Panc1 (cell line): ENCODE results near the gene AFF2. TPM values are rescaled to one million over a fixed set of nuclear protein-coding genes. Genes with fewer than 3 reads are reported as not detected.

ENCODE experiments used
- ATAC-seq: fragments of 200-7000 bp; cut with Tn5 transposase; 2 replicates; pipeline ENCODE4 v1.9.1; 2020; ENCODE audit warnings: mild to moderate bottlenecking, moderate library complexity
- BruUV-seq: library from RNA; stranded (reverse); fragments of 400-500 nt; replicated peaks from 2 replicates; lab custom pipeline; 2021; lab: Mats Ljungman, UMichigan
- CTCF ChIA-PET: fragments of 300-600 bp; sonication (Branson Sonifier 250); formaldehyde crosslinking; loops from one replicate; lab custom pipeline; 2022; ENCODE audit warnings: antibody characterized with exemption; lab: Charles Lee
- POLR2A ChIA-PET: fragments of 300-600 bp; sonication (Branson Sonifier 250); formaldehyde crosslinking; loops from one replicate; lab custom pipeline; 2022; ENCODE audit warnings: antibody characterized with exemption; lab: Charles Lee
- DNase-seq: peaks from one replicate; pipeline ENCODE4 v3.0.0-alpha.2; 2010; ENCODE audit warnings: low read depth, low spot score
- H3K27ac ChIP-seq: 2 replicates; pipeline ENCODE4 v1.5.1; 2011; ENCODE audit warnings: mild to moderate bottlenecking, low read length, inconsistent platforms
- H3K27me3 ChIP-seq: fragments of 200-500 bp; sonication (Bioruptor generic); 2 replicates; pipeline ENCODE4 v1.6.0; 2014; ENCODE audit warnings: low read length, inconsistent platforms; ENCODE audit not compliant: control insufficient read depth, insufficient read depth
- H3K36me3 ChIP-seq: fragments of 200-500 bp; sonication (Bioruptor generic); 2 replicates; pipeline ENCODE4 v1.5.1; 2014; ENCODE audit warnings: inconsistent platforms, mild to moderate bottlenecking, low read length, moderate library complexity; ENCODE audit not compliant: control insufficient read depth, insufficient read depth
- H3K4me1 ChIP-seq: 2 replicates; pipeline ENCODE4 v1.5.1; 2011; ENCODE audit warnings: inconsistent platforms, mild to moderate bottlenecking, low read length, moderate library complexity; ENCODE audit not compliant: control insufficient read depth, insufficient read depth
- H3K4me3 ChIP-seq, 2 experiments: 2 replicates each; pipeline ENCODE4 v1.5.1; 2011 to 2012; ENCODE audit warnings: low read depth in 2 of 2, low read length in 2 of 2, mild to moderate bottlenecking in 2 of 2, inconsistent platforms in 1 of 2, moderate library complexity in 1 of 2
- H3K9me3 ChIP-seq: fragments of 200-500 bp; sonication (Bioruptor generic); 2 replicates; pipeline ENCODE4 v1.5.1; 2014; ENCODE audit warnings: low read depth, mild to moderate bottlenecking, inconsistent platforms, low read length, moderate library complexity; ENCODE audit not compliant: control insufficient read depth, insufficient read depth
- POLR2AphosphoS5 ChIP-seq: IDR thresholded peaks from 2 replicates; pipeline ENCODE4 v1.6.1; 2012; ENCODE audit warnings: mild to moderate bottlenecking, low read depth, low read length, moderate library complexity
- SIN3A ChIP-seq: IDR thresholded peaks from 2 replicates; pipeline ENCODE4 v1.6.1; 2012; ENCODE audit warnings: low read depth, mild to moderate bottlenecking, low read length, moderate library complexity, borderline replicate concordance; ENCODE audit not compliant: insufficient read depth
- TCF7L2 ChIP-seq: IDR thresholded peaks from 2 replicates; pipeline ENCODE4 v1.6.1; 2011; ENCODE audit warnings: mild to moderate bottlenecking, low read depth, low read length, inconsistent platforms
- in situ Hi-C: cut with HindIII; loops from 2 replicates; pipeline ENCODE4 v1.10.0; 2016; ENCODE audit warnings: low sequenced_read_pairs, low pct_unique_long_range_greater_than_20kb
- intact Hi-C: fragments of 100-400 bp; cut with micrococcal nuclease; formaldehyde crosslinking; loops from one replicate; pipeline ENCODE4 v1.10.0; 2022; ENCODE audit not compliant: unreplicated experiment
- total RNA-seq: library from RNA; stranded (reverse); gene quantifications from one replicate; pipeline ENCODE4 v1.2.1, GENCODE V29; 2021; ENCODE audit not compliant: unreplicated experiment
- TF ChIP-seq, protein P1 (sequence below), 2 experiments: IDR thresholded peaks; 2 replicates each; pipeline ENCODE4 v1.6.1; 2011 to 2012; ENCODE audit warnings: low read depth in 2 of 2, control low read depth in 1 of 2, low read length in 1 of 2, mild to moderate bottlenecking in 1 of 2, moderate library complexity in 1 of 2; ENCODE audit not compliant: insufficient read depth in 1 of 2
- TF ChIP-seq, protein P2 (sequence below): fragments of 450-650 bp; IDR thresholded peaks from 2 replicates; pipeline ENCODE4 v1.5.1; 2017; ENCODE audit warnings: mild to moderate bottlenecking

The AFF2 gene
- total RNA-seq, 1 experiment from 2014 or later: 0.05 TPM

- Histone ChIP-seq H3K27ac (no peak overlapping the region), H3K4me3 (no peak overlapping the region), H3K36me3 (no peaks in the 10 kb centered on the region), H3K9me3 (no peaks in the 10 kb centered on the region), H3K27me3 (no peaks in the 10 kb centered on the region), H3K4me1 (no peaks in the 10 kb centered on the region)
- in situ Hi-C loops: no loop called here
- intact Hi-C loops: no loop called here
- DNase-seq (no peak), ATAC-seq (no peak)
- CTCF ChIA-PET: no interaction called here
- TF ChIP-seq SIN3A: no peak
- TF ChIP-seq, protein P1, sequence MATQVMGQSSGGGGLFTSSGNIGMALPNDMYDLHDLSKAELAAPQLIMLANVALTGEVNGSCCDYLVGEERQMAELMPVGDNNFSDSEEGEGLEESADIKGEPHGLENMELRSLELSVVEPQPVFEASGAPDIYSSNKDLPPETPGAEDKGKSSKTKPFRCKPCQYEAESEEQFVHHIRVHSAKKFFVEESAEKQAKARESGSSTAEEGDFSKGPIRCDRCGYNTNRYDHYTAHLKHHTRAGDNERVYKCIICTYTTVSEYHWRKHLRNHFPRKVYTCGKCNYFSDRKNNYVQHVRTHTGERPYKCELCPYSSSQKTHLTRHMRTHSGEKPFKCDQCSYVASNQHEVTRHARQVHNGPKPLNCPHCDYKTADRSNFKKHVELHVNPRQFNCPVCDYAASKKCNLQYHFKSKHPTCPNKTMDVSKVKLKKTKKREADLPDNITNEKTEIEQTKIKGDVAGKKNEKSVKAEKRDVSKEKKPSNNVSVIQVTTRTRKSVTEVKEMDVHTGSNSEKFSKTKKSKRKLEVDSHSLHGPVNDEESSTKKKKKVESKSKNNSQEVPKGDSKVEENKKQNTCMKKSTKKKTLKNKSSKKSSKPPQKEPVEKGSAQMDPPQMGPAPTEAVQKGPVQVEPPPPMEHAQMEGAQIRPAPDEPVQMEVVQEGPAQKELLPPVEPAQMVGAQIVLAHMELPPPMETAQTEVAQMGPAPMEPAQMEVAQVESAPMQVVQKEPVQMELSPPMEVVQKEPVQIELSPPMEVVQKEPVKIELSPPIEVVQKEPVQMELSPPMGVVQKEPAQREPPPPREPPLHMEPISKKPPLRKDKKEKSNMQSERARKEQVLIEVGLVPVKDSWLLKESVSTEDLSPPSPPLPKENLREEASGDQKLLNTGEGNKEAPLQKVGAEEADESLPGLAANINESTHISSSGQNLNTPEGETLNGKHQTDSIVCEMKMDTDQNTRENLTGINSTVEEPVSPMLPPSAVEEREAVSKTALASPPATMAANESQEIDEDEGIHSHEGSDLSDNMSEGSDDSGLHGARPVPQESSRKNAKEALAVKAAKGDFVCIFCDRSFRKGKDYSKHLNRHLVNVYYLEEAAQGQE (IDR thresholded peaks at IDR 0.05; ENCODE audit: insufficient read depth in 1 of 2, low read depth in 2 of 2, low read length in 1 of 2): no peak
- TF ChIP-seq TCF7L2: no peak
- TF ChIP-seq, protein P2, sequence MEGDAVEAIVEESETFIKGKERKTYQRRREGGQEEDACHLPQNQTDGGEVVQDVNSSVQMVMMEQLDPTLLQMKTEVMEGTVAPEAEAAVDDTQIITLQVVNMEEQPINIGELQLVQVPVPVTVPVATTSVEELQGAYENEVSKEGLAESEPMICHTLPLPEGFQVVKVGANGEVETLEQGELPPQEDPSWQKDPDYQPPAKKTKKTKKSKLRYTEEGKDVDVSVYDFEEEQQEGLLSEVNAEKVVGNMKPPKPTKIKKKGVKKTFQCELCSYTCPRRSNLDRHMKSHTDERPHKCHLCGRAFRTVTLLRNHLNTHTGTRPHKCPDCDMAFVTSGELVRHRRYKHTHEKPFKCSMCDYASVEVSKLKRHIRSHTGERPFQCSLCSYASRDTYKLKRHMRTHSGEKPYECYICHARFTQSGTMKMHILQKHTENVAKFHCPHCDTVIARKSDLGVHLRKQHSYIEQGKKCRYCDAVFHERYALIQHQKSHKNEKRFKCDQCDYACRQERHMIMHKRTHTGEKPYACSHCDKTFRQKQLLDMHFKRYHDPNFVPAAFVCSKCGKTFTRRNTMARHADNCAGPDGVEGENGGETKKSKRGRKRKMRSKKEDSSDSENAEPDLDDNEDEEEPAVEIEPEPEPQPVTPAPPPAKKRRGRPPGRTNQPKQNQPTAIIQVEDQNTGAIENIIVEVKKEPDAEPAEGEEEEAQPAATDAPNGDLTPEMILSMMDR: no peak
- no peak for TF ChIP-seq POLR2AphosphoS5
- POLR2A ChIA-PET: no interaction called here
- no TSS peak for BruUV-seq
These were observed 42.3 kb downstream of the AFF2 start for GRCh38 chrX:148542481-148543255.

DNA sequence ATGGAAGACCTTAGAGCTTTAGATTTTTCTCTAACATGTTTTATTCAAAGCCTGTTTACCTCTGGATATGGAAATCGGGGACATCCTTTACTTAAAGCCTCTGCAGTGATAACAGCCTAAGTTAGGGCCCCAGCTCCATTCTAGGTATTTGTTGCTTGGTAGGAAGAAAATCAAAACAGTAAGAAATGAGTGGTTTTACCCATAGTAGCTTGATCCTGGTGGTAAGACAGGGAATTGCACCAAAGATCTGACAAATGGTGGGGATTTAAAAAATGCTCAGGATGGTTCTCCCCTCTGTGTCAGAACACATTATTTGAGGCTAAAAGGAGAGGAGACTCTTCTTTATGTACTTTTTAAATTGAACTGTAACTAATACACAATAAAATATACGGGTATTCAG is 52.4 kb downstream of the AFF2 start:
- in situ Hi-C loops: no loop called here
- DNase-seq: no peak

More for the DNA sequence above, 52.4 kb downstream of the AFF2 start:
- H3K27me3 ChIP-seq: no peaks in the 10 kb centered on the region
- ChIA-PET CTCF (no interaction called here), POLR2A (no interaction called here)
- ATAC-seq: no peak
- H3K4me3 ChIP-seq: no peak overlapping the region
- no TSS peak for BruUV-seq
- no peaks in the 10 kb centered on the region for H3K36me3 ChIP-seq
- no peaks in the 10 kb centered on the region for H3K4me1 ChIP-seq
- intact Hi-C loops: no loop called here
- TF ChIP-seq, protein P2: no peak; the same call in 1 of the 2 replicates
- TF ChIP-seq POLR2AphosphoS5: no peak
- TF ChIP-seq, protein P1 (IDR thresholded peaks at IDR 0.05; ENCODE audit: insufficient read depth in 1 of 2, low read depth in 2 of 2, low read length in 1 of 2): no peak
- TF ChIP-seq TCF7L2: no peak
- no peak for TF ChIP-seq SIN3A
- no peak overlapping the region for H3K27ac ChIP-seq
- no peaks in the 10 kb centered on the region for H3K9me3 ChIP-seq
